Measurements from ENCODE around the gene ITSN1. TPM values are rescaled to one million over a fixed set of nuclear protein-coding genes. Genes with fewer than 3 reads are reported as not detected.

The ITSN1 gene
- total and polyA plus RNA-seq, 2 of the 13 experiments (the other 11 are each of a cell fraction or from before 2014, with no cell fraction given): 26.1 to 33.8 TPM

GRCh38 chr21:33680870-33681269, 38.6 kb downstream of the ITSN1 start:
- Histone ChIP-seq H3K4me2 (ENCODE audit: low read depth, low read length) (no peak overlapping the region), H3K27me3 (ENCODE audit: control insufficient read depth in 1 of 2, insufficient read depth in 2 of 2, low read length in 2 of 2) (no peaks in the 10 kb centered on the region), H3K79me2 (ENCODE audit: insufficient read depth, low read length) (peaks cover 27% of the 10 kb centered on the region), H3K9me3 (ENCODE audit: low read length) (no peaks in the 10 kb centered on the region), H3K4me1 (ENCODE audit: insufficient read depth, low read length) (peaks cover 43% of the 10 kb centered on the region), H3K9ac (ENCODE audit: insufficient read depth, low read depth, low read length) (no peak overlapping the region), H3K4me3 (replicated peaks in 1 of 3; ENCODE audit: insufficient read depth in 1 of 3, low read depth in 2 of 3, low read length in 3 of 3) (no peak overlapping the region), H4K20me1 (ENCODE audit: insufficient read depth, low read length) (peaks cover 2% of the 10 kb centered on the region; the same call in 1 of the 2 replicates), H3K36me3 (replicated peaks in 1 of 2; ENCODE audit: control insufficient read depth in 1 of 2, insufficient read depth in 2 of 2, low read length in 2 of 2) (no peaks in the 10 kb centered on the region), H2AFZ (ENCODE audit: low read length) (no peak overlapping the region), H3K27ac (ENCODE audit: extremely low read length, insufficient read depth, low read length) (no peak overlapping the region)
- TF ChIP-seq SIX1 (CRISPR knock-in tag; IDR thresholded peaks at IDR 0.05; ENCODE audit: borderline replicate concordance) (no peak), HDAC2 (CRISPR knock-in tag; IDR thresholded peaks at IDR 0.05) (no peak), MBD4 (IDR thresholded peaks at IDR 0.05; ENCODE audit: borderline replicate concordance, low read length) (no peak), RXRB (CRISPR knock-in tag; IDR thresholded peaks at IDR 0.05; ENCODE audit: borderline replicate concordance) (no peak), ZNF263 (CRISPR knock-in tag; IDR thresholded peaks at IDR 0.05) (no peak), BCL6 (CRISPR knock-in tag; IDR thresholded peaks at IDR 0.05) (no peak), ZSCAN21 (CRISPR knock-in tag; IDR thresholded peaks at IDR 0.05; ENCODE audit: borderline replicate concordance) (no peak), BCLAF1 (IDR thresholded peaks at IDR 0.05) (no peak), CBX2 (IDR thresholded peaks at IDR 0.05; ENCODE audit: low read depth, low read length) (no peak), CBX2 (CRISPR knock-in tag; IDR thresholded peaks at IDR 0.05; ENCODE audit: low read depth) (no peak), SETDB1 (CRISPR knock-in tag; IDR thresholded peaks at IDR 0.05; ENCODE audit: borderline replicate concordance) (no peak)
- POLR2A ChIA-PET: no interaction called here
- FAIRE-seq: no peak
- no TSS peak for BruUV-seq (replicated peaks)
- CTCF ChIA-PET (ENCODE audit: low intra/inter-chr PET ratio, low total read pairs): no interaction called here
- intact Hi-C loops (cut with micrococcal nuclease; ENCODE audit: unreplicated experiment) (no loop called here), in situ Hi-C loops (cut with HindIII; ENCODE audit: extremely low pct_ligation_motif_present, low pct_unique_long_range_greater_than_20kb) (no loop called here)
- no peak for ATAC-seq
- WGBS (ENCODE audit: low lambda C conversion rate): 92% methylated on average over 6 of the region's 6 CpGs
- DNase-seq (ENCODE audit: low spot score): no peak
